Pancreas (tissue), 10 donors: ENCODE measurements around the gene UNC119. TPM values are rescaled to one million over a fixed set of nuclear protein-coding genes. Genes with fewer than 3 reads are reported as not detected.

Experiments
- ATAC-seq, 4 donors: fragments of 200-7000 bp; cut with Tn5 transposase; one replicate each; pipeline versions ENCODE4 v1.8.0 to v1.9.1; 2020; ENCODE audit warnings: mild to moderate bottlenecking in 4 of 4, moderate library complexity in 4 of 4
- DNase-seq, 6 donors: peaks; one replicate each; pipeline ENCODE4 v3.0.0-alpha.2; 2020
- FAIRE-seq: peaks from 2 replicates; lab custom pipeline; 2012; peaks lifted over from hg19 to GRCh38; lab: Jason Lieb, UNC
- H3K27ac ChIP-seq, 4 donors: fragments of 200-600 bp; sonication (generic); 1 replicate in 3 of 4; 2 replicates in 1 of 4; pipeline versions ENCODE4 v1.5.0 to v1.8.0; 2020
- H3K27me3 ChIP-seq, 4 donors: fragments of 200-600 bp; one replicate each; pipeline ENCODE4 v1.8.0; 2021
- H3K36me3 ChIP-seq, 3 donors: fragments of 200-600 bp; sonication (generic) in 1 of 3; one replicate each; pipeline versions ENCODE4 v1.5.0 to v1.8.0; 2020 to 2021
- H3K4me1 ChIP-seq, 3 donors: fragments of 200-600 bp; one replicate each; pipeline ENCODE4 v1.8.0; 2021
- H3K4me3 ChIP-seq, 4 donors: fragments of 200-600 bp; sonication (generic) in 2 of 4; one replicate each; pipeline versions ENCODE4 v1.5.0 to v1.8.0; 2020 to 2021
- H3K9me3 ChIP-seq, 4 donors: fragments of 200-600 bp; one replicate each; pipeline ENCODE4 v1.8.0; 2021
- WGBS, 2 donors: extraction: QIAGEN DNeasy Blood & Tissue Kit; methylation state at CpG; one replicate each; pipeline ENCODE4 v1.1.7; 2013; 5-methylcytosine and 5-hydroxymethylcytosine counted together
- intact Hi-C, 3 donors: fragments of 100-400 bp; cut with DNase I; formaldehyde crosslinking; loops; one replicate each; pipeline versions ENCODE4 v1.11.1 to v1.14.2; 2022
- polyA plus RNA-seq, 2 donors: library from polyadenylated mRNA; stranded (reverse); fragments of 200-250 nt; gene quantifications; one replicate each; pipeline ENCODE4 v1.2.3, GENCODE V29; 2013
- total RNA-seq, 6 donors: library from RNA; stranded (reverse); fragmentation: NEBNext Ultra II Directional in 4 of 6; extraction: Animal tissue kit (Norgen Biotek cat#: 25700) in 4 of 6; gene quantifications; one replicate each; pipeline versions ENCODE4 v1.2.1 to v1.2.4, GENCODE V29; 2021 to 2023
- TF ChIP-seq, protein P1 (sequence below), 4 donors: fragments of 200-600 bp; sonication (generic) in 3 of 4; IDR thresholded peaks; one replicate each; pipeline versions ENCODE4 v1.5.0 to v1.8.0; 2021; ENCODE audit warnings: antibody characterized with exemption in 4 of 4
- donor health status: healthy with polysubstance abuse.
- donor health status: DM: no; HTN: no; CAD: no; lungs with moderate emphysema.
- donor health status: DM: no; HTN: no; CAD: no.
- donor health status: control.
- donor health status: control.
- donor health status: Bipolar disorder and iron deficiency.
- donor health status: DM: yes; HTN: yes; CAD: no.
- donor health status: DM: no; HTN: no; CAD: no.
- donor health status: DM: no; HTN: no; CAD: no.
- donor health status: DM: yes; HTN: yes; CAD: no.

UNC119 gene
- total and polyA plus RNA-seq, 8 donors = 9.3 to 31.1 (median 12.2) TPM

DNA sequence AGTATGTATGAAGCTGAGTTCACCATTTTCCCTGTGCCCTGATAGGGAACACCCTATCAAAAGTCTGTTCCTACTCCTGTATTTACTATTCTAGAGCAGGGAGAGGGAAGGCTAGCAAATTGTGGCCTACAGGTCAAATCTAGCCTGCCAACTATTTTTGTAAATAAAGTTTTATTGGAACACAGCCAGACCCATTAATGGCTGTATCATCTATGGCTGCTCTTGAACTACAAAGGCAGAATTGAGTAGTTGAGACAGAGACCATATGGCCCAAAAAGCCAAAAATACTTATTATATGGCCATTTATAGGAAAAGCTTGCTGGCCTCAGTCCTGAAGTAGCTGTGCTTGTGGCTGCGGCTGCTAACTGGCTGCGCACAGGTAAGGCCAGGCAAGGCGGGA is 28.5 kb upstream of the UNC119 start:
- TF ChIP-seq, protein P1, sequence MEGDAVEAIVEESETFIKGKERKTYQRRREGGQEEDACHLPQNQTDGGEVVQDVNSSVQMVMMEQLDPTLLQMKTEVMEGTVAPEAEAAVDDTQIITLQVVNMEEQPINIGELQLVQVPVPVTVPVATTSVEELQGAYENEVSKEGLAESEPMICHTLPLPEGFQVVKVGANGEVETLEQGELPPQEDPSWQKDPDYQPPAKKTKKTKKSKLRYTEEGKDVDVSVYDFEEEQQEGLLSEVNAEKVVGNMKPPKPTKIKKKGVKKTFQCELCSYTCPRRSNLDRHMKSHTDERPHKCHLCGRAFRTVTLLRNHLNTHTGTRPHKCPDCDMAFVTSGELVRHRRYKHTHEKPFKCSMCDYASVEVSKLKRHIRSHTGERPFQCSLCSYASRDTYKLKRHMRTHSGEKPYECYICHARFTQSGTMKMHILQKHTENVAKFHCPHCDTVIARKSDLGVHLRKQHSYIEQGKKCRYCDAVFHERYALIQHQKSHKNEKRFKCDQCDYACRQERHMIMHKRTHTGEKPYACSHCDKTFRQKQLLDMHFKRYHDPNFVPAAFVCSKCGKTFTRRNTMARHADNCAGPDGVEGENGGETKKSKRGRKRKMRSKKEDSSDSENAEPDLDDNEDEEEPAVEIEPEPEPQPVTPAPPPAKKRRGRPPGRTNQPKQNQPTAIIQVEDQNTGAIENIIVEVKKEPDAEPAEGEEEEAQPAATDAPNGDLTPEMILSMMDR (IDR thresholded peaks at IDR 0.05) = no peak
- H3K27me3 ChIP-seq = no peaks in the 10 kb centered on the region
- no peak overlapping the region for H3K4me3 ChIP-seq
- no peak for DNase-seq
- peaks cover 0 to 3% (median 0%) of the 10 kb centered on the region in 3 donors for H3K4me1 ChIP-seq
- no peak for ATAC-seq
- no peak overlapping the region for H3K27ac ChIP-seq
- no peak for FAIRE-seq
- H3K9me3 ChIP-seq = no peaks in the 10 kb centered on the region
- no peaks in the 10 kb centered on the region for H3K36me3 ChIP-seq
- 98% methylated on average over 3 of the region's 3 CpGs for WGBS, 2 donors
- intact Hi-C loops = no loop called here

DNA sequence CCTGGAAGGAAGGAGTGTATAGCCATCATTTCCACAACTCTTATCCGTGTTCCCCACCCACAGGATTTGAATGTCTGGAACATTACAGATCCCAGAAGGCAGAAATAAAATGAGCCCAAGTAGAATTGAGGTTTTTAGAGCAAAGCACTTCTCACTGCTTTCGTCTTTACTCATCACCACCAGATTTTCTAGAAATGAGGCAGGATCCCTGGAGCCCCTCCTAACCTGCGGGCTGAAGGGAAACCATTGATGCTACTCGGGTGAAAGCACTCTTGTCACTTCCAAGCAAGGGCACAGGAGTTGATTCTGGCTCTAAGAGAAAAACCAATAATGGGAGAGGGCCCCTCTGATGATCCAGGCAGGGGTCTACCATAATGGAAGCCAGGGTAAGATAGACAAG is 27.1 kb upstream of the UNC119 start:
- H3K4me1 ChIP-seq = peaks cover 0 to 3% (median 0%) of the 10 kb centered on the region in 3 donors
- WGBS, 2 donors = 90 to 98% methylated on average over 4 of the region's 4 CpGs
- no peaks in the 10 kb centered on the region for H3K27me3 ChIP-seq
- FAIRE-seq = no peak
- DNase-seq = no peak
- ATAC-seq = no peak
- TF ChIP-seq, protein P1 (IDR thresholded peaks at IDR 0.05) = no peak
- no peaks in the 10 kb centered on the region for H3K9me3 ChIP-seq
- intact Hi-C loops = no loop called here
- H3K4me3 ChIP-seq = no peak overlapping the region
- H3K36me3 ChIP-seq = no peaks in the 10 kb centered on the region
- H3K27ac ChIP-seq = no peak overlapping the region

DNA sequence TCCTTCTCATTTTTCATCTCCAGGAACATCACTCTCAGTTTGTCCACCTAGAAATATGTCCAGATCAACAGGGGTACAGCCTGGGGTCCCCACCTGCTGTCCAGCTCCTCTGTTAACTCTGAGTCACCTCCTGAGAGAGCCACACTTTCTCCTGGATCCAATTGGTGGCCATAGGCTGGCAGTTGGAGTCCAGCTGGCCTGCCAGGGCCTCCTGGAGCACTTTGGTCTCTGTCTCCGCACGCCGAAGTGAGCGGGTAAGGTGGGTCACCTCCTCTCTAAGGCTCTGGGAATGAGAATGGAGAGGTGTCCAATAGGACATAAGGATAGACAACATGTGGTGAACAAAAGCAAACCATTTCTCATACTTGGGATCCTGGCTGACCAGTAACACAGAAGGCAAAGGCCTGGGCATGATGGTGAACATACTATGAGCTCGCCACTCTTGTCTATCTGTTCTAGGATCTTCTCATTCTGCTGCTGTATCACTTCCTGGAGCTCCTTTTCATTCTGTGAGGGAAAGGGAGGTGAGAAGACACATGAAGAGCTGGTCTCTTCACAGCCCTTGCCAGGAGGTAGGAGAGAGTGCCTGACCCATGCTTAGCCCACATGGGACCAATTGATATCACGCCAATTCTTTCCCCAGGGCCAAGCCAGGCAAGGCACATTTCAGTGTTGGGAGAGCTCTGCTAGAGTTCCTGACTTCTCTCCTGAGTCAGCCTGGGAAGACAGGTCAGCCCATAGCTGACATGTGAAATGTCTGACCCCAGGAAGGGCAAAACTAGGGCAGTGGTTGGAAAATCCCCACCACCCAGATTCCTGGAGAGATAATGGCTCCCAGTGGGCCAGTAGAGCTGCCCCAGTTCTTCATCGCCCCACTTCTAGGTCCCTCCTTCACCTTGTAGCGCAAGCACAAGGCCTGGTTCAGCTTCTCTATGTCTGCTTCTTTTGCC is 26.1 kb upstream of the UNC119 start:
- no peak for ATAC-seq
- no peaks in the 10 kb centered on the region for H3K36me3 ChIP-seq
- no peak for FAIRE-seq
- intact Hi-C loops = no loop called here
- no peak overlapping the region for H3K4me3 ChIP-seq
- no peak overlapping the region for H3K27ac ChIP-seq
- H3K9me3 ChIP-seq = no peaks in the 10 kb centered on the region
- no peaks in the 10 kb centered on the region for H3K27me3 ChIP-seq
- DNase-seq = no peak
- TF ChIP-seq, protein P1 (IDR thresholded peaks at IDR 0.05) = no peak
- WGBS, 2 donors = 97 to 98% methylated on average over 8 of the region's 8 CpGs
- H3K4me1 ChIP-seq = peaks cover 0 to 3% (median 0%) of the 10 kb centered on the region in 3 donors

DNA sequence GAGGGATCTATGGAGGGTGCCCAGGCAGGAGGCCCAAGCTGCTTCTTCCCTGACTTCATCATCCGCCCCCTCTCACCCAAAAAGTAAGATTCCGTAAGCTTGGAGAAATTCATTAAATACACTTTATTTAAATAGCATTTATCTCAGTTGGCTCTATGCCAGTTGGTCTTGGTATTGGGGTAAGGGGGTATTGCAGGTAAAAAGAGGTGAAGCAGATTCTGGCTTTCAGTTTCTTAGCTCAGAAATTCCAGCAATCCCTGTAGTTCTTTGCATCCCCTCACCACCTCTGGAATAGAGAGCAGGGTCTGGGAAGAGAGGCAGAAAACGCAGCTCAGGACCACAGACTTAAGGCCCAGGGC is 25.0 kb upstream of the UNC119 start:
- DNase-seq = no peak
- TF ChIP-seq, protein P1 (IDR thresholded peaks at IDR 0.05) = no peak
- FAIRE-seq = no peak
- H3K27me3 ChIP-seq = no peaks in the 10 kb centered on the region
- no peaks in the 10 kb centered on the region for H3K9me3 ChIP-seq
- H3K4me3 ChIP-seq = no peak overlapping the region
- intact Hi-C loops = no loop called here
- no peaks in the 10 kb centered on the region for H3K36me3 ChIP-seq
- H3K27ac ChIP-seq = no peak overlapping the region
- no peak for ATAC-seq
- 95 to 97% methylated on average over 3 of the region's 3 CpGs for WGBS, 2 donors
- peaks cover 0 to 3% (median 0%) of the 10 kb centered on the region in 3 donors for H3K4me1 ChIP-seq
